ENCODE measurements around the gene NMD3.

DNA sequence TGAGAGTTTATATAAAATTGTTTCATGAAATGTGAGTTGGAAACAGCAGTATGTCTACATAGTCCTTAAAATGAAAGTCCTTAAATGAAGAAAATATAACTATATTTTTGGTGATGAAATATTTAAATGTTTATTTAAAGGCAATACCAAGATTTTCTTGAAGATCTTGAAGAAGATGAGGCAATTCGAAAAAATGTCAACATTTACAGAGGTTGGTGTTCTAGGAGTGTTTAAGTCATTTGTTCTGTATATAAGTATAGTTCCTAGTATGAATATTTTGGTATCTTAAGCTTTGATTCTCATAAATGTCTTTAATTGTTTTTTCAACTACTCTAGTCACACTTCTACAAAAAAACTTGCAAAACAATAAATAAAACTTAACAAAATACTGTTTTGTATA lies 29.0 kb downstream of the NMD3 start:
- no peak for TF ChIP-seq POLR2A (IDR thresholded peaks at IDR 0.05; ENCODE audit: low read depth)
- TF ChIP-seq CTCF (IDR thresholded peaks at IDR 0.05): no peak
- TF ChIP-seq EP300 (IDR thresholded peaks at IDR 0.05): no peak
- TF ChIP-seq POLR2AphosphoS5 (IDR thresholded peaks at IDR 0.05): no peak

Data from esophagus muscularis mucosa (tissue), 4 donors.